D721Med (cell line): ENCODE results near the gene TSSK6.

ENCODE experiments used
- DNase-seq: peaks from one replicate; pipeline ENCODE4 v3.0.0; 2011; ENCODE audit warnings: low spot score; ENCODE audit not compliant: insufficient read length
- FAIRE-seq: peaks from 2 replicates; lab custom pipeline; 2011; peaks lifted over from hg19 to GRCh38; lab: Jason Lieb, UNC
- TF ChIP-seq, protein P1 (sequence below): IDR thresholded peaks from 2 replicates; pipeline ENCODE4 v1.5.1; 2012; ENCODE audit warnings: mild to moderate bottlenecking, control low read depth; ENCODE audit not compliant: insufficient read depth; ENCODE audit errors: missing control alignments

TSSK6 gene

DNA sequence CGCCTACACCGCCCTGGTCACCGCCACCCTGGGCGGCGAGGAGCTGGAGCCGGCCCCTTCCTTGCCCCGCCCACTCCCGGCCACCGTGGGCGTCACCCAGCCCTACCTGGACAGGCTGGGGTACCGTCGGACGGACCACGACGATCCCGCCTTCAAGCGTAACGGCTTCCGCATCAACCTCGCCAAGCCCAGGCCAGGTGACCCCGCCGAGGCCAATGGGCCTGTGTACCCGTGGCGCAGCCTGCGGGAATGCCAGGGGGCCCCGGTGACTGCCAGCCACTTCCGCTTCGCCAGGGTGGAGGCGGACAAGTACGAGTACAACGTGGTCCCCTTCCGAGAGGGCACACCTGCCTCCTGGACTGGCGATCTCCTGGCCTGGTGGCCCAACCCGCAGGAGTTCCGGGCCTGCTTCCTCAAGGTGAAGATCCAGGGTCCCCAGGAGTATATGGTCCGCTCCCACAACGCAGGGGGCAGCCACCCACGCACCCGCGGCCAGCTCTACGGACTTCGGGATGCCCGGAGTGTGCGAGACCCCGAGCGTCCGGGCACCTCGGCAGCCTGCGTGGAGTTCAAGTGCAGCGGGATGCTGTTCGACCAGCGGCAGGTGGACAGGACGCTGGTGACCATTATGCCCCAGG lies 29.7 kb upstream of the TSSK6 start:
- FAIRE-seq (no peak), DNase-seq (no peak)
- TF ChIP-seq, protein P1, sequence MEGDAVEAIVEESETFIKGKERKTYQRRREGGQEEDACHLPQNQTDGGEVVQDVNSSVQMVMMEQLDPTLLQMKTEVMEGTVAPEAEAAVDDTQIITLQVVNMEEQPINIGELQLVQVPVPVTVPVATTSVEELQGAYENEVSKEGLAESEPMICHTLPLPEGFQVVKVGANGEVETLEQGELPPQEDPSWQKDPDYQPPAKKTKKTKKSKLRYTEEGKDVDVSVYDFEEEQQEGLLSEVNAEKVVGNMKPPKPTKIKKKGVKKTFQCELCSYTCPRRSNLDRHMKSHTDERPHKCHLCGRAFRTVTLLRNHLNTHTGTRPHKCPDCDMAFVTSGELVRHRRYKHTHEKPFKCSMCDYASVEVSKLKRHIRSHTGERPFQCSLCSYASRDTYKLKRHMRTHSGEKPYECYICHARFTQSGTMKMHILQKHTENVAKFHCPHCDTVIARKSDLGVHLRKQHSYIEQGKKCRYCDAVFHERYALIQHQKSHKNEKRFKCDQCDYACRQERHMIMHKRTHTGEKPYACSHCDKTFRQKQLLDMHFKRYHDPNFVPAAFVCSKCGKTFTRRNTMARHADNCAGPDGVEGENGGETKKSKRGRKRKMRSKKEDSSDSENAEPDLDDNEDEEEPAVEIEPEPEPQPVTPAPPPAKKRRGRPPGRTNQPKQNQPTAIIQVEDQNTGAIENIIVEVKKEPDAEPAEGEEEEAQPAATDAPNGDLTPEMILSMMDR, result no peak

- FAIRE-seq (no peak), DNase-seq (no peak)
- TF ChIP-seq, protein P1, result no peak
Measured at GRCh38 chr19:19544257-19544953, 29.1 kb upstream of the TSSK6 start.

DNA sequence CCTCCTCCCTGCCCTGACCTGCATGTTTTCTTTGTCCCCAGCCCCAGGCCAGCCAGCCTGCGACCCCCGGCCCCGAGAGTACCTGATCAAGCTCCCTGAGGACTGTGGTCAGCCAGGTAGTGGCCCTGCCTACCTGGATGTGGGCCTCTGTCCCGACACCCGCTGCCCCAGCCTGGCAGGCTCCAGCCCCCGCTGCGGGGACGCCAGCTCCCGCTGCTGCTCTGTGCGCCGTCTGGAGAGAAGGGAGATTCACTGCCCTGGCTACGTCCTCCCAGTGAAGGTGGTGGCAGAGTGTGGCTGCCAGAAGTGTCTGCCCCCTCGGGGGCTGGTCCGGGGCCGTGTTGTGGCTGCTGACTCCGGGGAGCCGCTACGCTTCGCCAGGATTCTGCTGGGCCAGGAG lies 28.3 kb upstream of the TSSK6 start:
- no peak for DNase-seq
- no peak for FAIRE-seq

DNA sequence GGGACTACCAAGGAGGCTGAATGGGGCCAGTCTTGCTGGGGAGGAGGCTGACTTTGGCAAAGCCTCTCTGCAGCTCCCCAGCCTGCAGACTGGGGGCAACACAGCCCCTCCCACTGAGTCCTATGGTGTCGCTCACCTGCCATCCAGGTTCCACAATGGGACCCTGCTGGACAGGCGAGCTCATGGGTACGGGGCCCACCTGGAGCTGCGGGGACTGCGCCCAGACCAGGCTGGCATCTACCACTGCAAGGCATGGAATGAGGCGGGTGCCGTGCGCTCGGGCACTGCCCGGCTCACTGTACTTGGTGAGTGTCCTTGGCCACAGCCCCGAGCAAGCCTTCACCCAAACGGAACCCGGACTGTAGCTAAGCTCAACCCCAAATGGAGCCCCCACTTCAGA lies 27.8 kb upstream of the TSSK6 start:
- FAIRE-seq (no peak), DNase-seq (no peak)
- TF ChIP-seq, protein P1, result no peak

More for the DNA sequence above, 28.3 kb upstream of the TSSK6 start:
- TF ChIP-seq, protein P1, result no peak

DNA sequence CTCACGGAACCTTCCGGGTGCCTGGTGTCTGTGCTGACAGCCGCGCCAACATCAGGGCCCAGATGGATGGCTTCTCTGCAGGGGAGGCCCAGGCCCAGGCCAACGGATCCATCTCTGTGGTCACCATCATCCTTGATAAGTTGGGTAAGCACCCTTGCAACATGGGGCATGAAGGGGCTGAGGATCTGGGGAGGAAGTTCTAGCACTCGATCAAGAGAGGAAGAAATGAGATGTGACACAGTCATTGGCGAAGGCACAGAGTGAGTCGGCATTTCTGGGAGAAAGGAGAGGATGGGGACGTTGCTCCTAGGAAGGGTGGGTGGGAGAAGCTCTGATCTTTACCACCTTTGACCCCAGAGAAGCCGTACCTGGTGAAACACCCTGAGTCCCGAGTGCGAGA lies 27.2 kb upstream of the TSSK6 start:
- TF ChIP-seq, protein P1, result no peak
- DNase-seq, result no peak
- FAIRE-seq, result no peak

- FAIRE-seq (no peak), DNase-seq (no peak)
- TF ChIP-seq, protein P1, result no peak
Measured at GRCh38 chr19:19541616-19542015, 26.3 kb upstream of the TSSK6 start.

- TF ChIP-seq, protein P1, result no peak
- DNase-seq, result no peak
- no peak for FAIRE-seq
Measured at GRCh38 chr19:19540715-19541515, 25.6 kb upstream of the TSSK6 start.
